A549 (cell line): ENCODE results near the gene CCSER1. TPM values are rescaled to one million over a fixed set of nuclear protein-coding genes. Genes with fewer than 3 reads are reported as not detected.

Experiments used
- ATAC-seq, 2 experiments: fragments of 200-7000 bp in 1 of 2; fragments of >200 bp in 1 of 2; cut with Nextera tagmentation in 1 of 2; cut with Tn5 transposase in 1 of 2; 3 replicates each; pipeline versions ENCODE4 v1.8.0 to v1.9.1; 2018 to 2020; ENCODE audit warnings: mild to moderate bottlenecking in 1 of 2, moderate library complexity in 1 of 2
- CTCF ChIA-PET: fragments of 300-600 bp; sonication (Branson Sonifier 250); formaldehyde crosslinking; extraction: SDS; loops from one replicate; lab custom pipeline; 2021; ENCODE audit warnings: antibody characterized with exemption, inconsistent platforms; lab: Yijun Ruan, JAX
- POLR2A ChIA-PET: fragments of 350-600 bp; formaldehyde crosslinking; extraction: SDS; loops from one replicate; lab custom pipeline; 2021; ENCODE audit warnings: antibody characterized with exemption, inconsistent platforms; lab: Yijun Ruan, JAX
- DNase-seq, 2 experiments: peaks; one replicate each; pipeline versions ENCODE4 v3.0.0 to v3.0.0-alpha.2; 2011 to 2016; ENCODE audit warnings: low read depth in 1 of 2, low spot score in 1 of 2
- FAIRE-seq: peaks from 2 replicates; lab custom pipeline; 2011; peaks lifted over from hg19 to GRCh38; lab: Jason Lieb, UNC
- H3K27ac ChIP-seq, 2 experiments: fragments of >200 bp; sonication (Bioruptor Twin); formaldehyde crosslinking; 3 replicates each; pipeline ENCODE4 v1.5.1; 2016 to 2017
- H3K4me1 ChIP-seq: fragments of >200 bp; sonication (Bioruptor Twin); formaldehyde crosslinking; 3 replicates; pipeline ENCODE4 v1.6.1; 2016
- H3K4me2 ChIP-seq: fragments of >200 bp; sonication (Bioruptor Twin); formaldehyde crosslinking; 3 replicates; pipeline ENCODE4 v1.6.1; 2016
- H3K4me3 ChIP-seq: fragments of >200 bp; sonication (Bioruptor Twin); formaldehyde crosslinking; 3 replicates; pipeline ENCODE4 v1.5.1; 2016
- H3K9me3 ChIP-seq: fragments of >200 bp; sonication (Bioruptor Twin); formaldehyde crosslinking; 3 replicates; pipeline ENCODE4 v1.6.1; 2016
- BCL3 ChIP-seq: fragments of >200 bp; sonication (Bioruptor Twin); formaldehyde crosslinking; IDR thresholded peaks from 3 replicates; pipeline ENCODE4 v1.6.1; 2016
- BHLHE40 ChIP-seq: IDR thresholded peaks from 2 replicates; pipeline ENCODE4 v1.6.1; 2012; ENCODE audit warnings: low read depth, low read length, inconsistent platforms
- CBX2 ChIP-seq: fragments of 200-600 bp; sonication (generic); IDR thresholded peaks from 2 replicates; pipeline ENCODE4 v1.6.1; 2016; ENCODE audit warnings: low read depth, mild to moderate bottlenecking, borderline replicate concordance
- CBX8 ChIP-seq: fragments of 200-600 bp; sonication (generic); IDR thresholded peaks from 2 replicates; pipeline ENCODE4 v1.6.1; 2016
- CEBPB ChIP-seq, 2 experiments: fragments of >200 bp in 1 of 2; sonication (Bioruptor Twin) in 1 of 2; formaldehyde crosslinking in 1 of 2; IDR thresholded peaks; 2 replicates each; pipeline ENCODE4 v1.6.1; 2012 to 2016
- EHF ChIP-seq: fragments of 250-450 bp; sonication (Bioruptor Pico); IDR thresholded peaks from 2 replicates; pipeline ENCODE4 v1.5.0; 2020; ENCODE audit warnings: mild to moderate bottlenecking
- EP300 ChIP-seq, 2 experiments: fragments of >200 bp; sonication (Bioruptor Twin); formaldehyde crosslinking; IDR thresholded peaks; 2 replicates in 1 of 2; 3 replicates in 1 of 2; pipeline ENCODE4 v1.6.1; 2016 to 2017
- ESRRA ChIP-seq: fragments of 150-350 bp; IDR thresholded peaks from 2 replicates; pipeline ENCODE4 v1.6.1; 2014; ENCODE audit warnings: mild to moderate bottlenecking, low read length, borderline replicate concordance
- FOSB ChIP-seq: fragments of 250-450 bp; sonication (Bioruptor Pico); IDR thresholded peaks from 2 replicates; pipeline ENCODE4 v1.5.0; 2020; ENCODE audit warnings: mild to moderate bottlenecking, moderate library complexity
- FOSL2 ChIP-seq, 2 experiments: fragments of 450-650 bp in 1 of 2; fragments of >200 bp in 1 of 2; sonication (Bioruptor Twin) in 1 of 2; formaldehyde crosslinking; IDR thresholded peaks; 2 replicates each; pipeline versions ENCODE4 v1.5.0 to v1.6.1; 2016 to 2020; ENCODE audit warnings: mild to moderate bottlenecking in 1 of 2, moderate library complexity in 1 of 2
- FOXS1 ChIP-seq: fragments of 250-450 bp; sonication (Bioruptor Pico); IDR thresholded peaks from 2 replicates; pipeline ENCODE4 v1.5.0; 2020; ENCODE audit warnings: mild to moderate bottlenecking, moderate library complexity
- GATA3 ChIP-seq: IDR thresholded peaks from 2 replicates; pipeline ENCODE4 v1.6.1; 2012; ENCODE audit warnings: borderline replicate concordance
- HDAC2 ChIP-seq: fragments of 200-600 bp; sonication (generic); IDR thresholded peaks from 2 replicates; pipeline ENCODE4 v1.6.1; 2016
- HOXB13 ChIP-seq: fragments of 250-450 bp; sonication (Bioruptor Pico); IDR thresholded peaks from 2 replicates; pipeline ENCODE4 v1.5.0; 2020; ENCODE audit warnings: low read depth, mild to moderate bottlenecking, moderate library complexity
- HOXB5 ChIP-seq: fragments of 250-450 bp; sonication (Bioruptor Pico); IDR thresholded peaks from 2 replicates; pipeline ENCODE4 v1.5.0; 2020; ENCODE audit warnings: mild to moderate bottlenecking, moderate library complexity
- JUN ChIP-seq, 2 experiments: fragments of >200 bp; sonication (Bioruptor Twin); formaldehyde crosslinking; IDR thresholded peaks; 2 replicates in 1 of 2; 3 replicates in 1 of 2; pipeline ENCODE4 v1.6.1; 2016 to 2017
- JUNB ChIP-seq: fragments of >200 bp; sonication (Bioruptor Twin); formaldehyde crosslinking; IDR thresholded peaks from 2 replicates; pipeline ENCODE4 v1.6.1; 2016
- KDM1A ChIP-seq: fragments of 200-600 bp; sonication (generic); IDR thresholded peaks from 2 replicates; pipeline ENCODE4 v1.6.1; 2016; ENCODE audit warnings: low read depth, mild to moderate bottlenecking
- MYC ChIP-seq: IDR thresholded peaks from 2 replicates; pipeline ENCODE4 v1.6.1; 2012; ENCODE audit warnings: mild to moderate bottlenecking, inconsistent platforms, low read length, improper control_type of control experiment, borderline replicate concordance
- NFE2L2 ChIP-seq: fragments of 150-350 bp; conservative IDR thresholded peaks from 2 replicates; pipeline ENCODE4 v1.6.1; 2014; ENCODE audit warnings: low read length
- NPAS2 ChIP-seq: fragments of 250-450 bp; sonication (Bioruptor Pico); IDR thresholded peaks from 2 replicates; pipeline ENCODE4 v1.8.0; 2022; ENCODE audit warnings: mild to moderate bottlenecking, moderate library complexity, borderline replicate concordance
- NR3C1 ChIP-seq: fragments of >200 bp; sonication (Bioruptor Twin); formaldehyde crosslinking; IDR thresholded peaks from 3 replicates; pipeline ENCODE4 v1.6.1; 2017
- POLR2A ChIP-seq: IDR thresholded peaks from 2 replicates; pipeline ENCODE4 v1.6.1; 2012; ENCODE audit warnings: mild to moderate bottlenecking, low read length
- POLR2AphosphoS2 ChIP-seq: conservative IDR thresholded peaks from 2 replicates; pipeline ENCODE4 v1.6.1; 2012; ENCODE audit warnings: low read length, improper control_type of control experiment, inconsistent platforms
- RAD21 ChIP-seq, 2 experiments: fragments of >200 bp in 1 of 2; sonication (Bioruptor Twin) in 1 of 2; formaldehyde crosslinking in 1 of 2; IDR thresholded peaks in 1 of 2; conservative IDR thresholded peaks in 1 of 2; 2 replicates in 1 of 2; 3 replicates in 1 of 2; pipeline ENCODE4 v1.6.1; 2012 to 2018; ENCODE audit warnings: inconsistent platforms in 1 of 2
- RCOR1 ChIP-seq: fragments of 150-350 bp; IDR thresholded peaks from 2 replicates; pipeline ENCODE4 v1.6.1; 2014; ENCODE audit warnings: antibody characterized with exemption, low read length, low read depth
- RNF2 ChIP-seq: fragments of 200-600 bp; sonication (generic); IDR thresholded peaks from 2 replicates; pipeline ENCODE4 v1.6.1; 2016; ENCODE audit warnings: low read depth, mild to moderate bottlenecking, antibody characterized with exemption, moderate library complexity, borderline replicate concordance
- SMC3 ChIP-seq: fragments of >200 bp; sonication (Bioruptor Twin); formaldehyde crosslinking; IDR thresholded peaks from 3 replicates; pipeline ENCODE4 v1.6.1; 2018; ENCODE audit warnings: inconsistent platforms
- TFCP2L1 ChIP-seq: fragments of 250-450 bp; sonication (Bioruptor Pico); IDR thresholded peaks from 2 replicates; pipeline ENCODE4 v1.5.0; 2021; ENCODE audit warnings: mild to moderate bottlenecking
- TP53 ChIP-seq: fragments of 250-450 bp; sonication (Bioruptor Pico); IDR thresholded peaks from 2 replicates; pipeline ENCODE4 v1.5.0; 2021; ENCODE audit warnings: mild to moderate bottlenecking, moderate library complexity
- USF2 ChIP-seq: fragments of 450-650 bp; IDR thresholded peaks from 2 replicates; pipeline ENCODE4 v1.6.1; 2014; ENCODE audit warnings: antibody characterized with exemption
- WGBS: methylation state at CpG from one replicate; pipeline ENCODE4 v1.1.6; 2017; ENCODE audit errors: missing lambda C conversion rate; 5-methylcytosine and 5-hydroxymethylcytosine counted together
- polyA plus RNA-seq, 4 experiments: library from polyadenylated mRNA; depleted of rRNA in 3 of 4; stranded (reverse); fragments of >200 nt; fragmentation: RNase III in 1 of 4; extraction: RNeasy Plus Mini Kit Qiagen cat#74134 plus additional on column Dnase treatment in 1 of 4; gene quantifications; 2 replicates in 3 of 4; 3 replicates in 1 of 4; pipeline ENCODE4 v1.2.3, GENCODE V29; 2011 to 2017
- TF ChIP-seq, protein P1 (sequence below): IDR thresholded peaks from 2 replicates; pipeline ENCODE4 v1.6.1; 2012

The CCSER1 gene
- polyA plus RNA-seq, 2 of the 4 experiments (the other 2 are of a cell fraction) = 0.06 TPM; not detected in 1

DNA sequence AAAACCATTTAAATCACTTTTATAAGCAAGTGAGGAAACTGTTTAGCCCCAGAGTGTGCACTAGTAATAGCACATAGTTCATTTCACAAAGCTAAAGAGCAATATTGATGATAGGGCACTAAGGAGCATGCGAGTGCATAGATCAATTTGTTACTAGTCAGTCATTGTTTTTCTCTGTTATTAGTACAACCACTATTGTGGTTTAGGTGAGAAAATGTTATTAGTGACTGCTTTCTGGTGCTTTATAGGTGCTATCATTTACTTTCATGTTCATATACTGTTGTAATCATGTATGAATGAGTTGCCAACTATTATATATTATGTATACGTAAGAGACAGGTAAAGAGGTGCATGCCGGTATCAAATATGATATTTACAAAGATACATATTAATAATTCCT, 113.8 kb downstream of the CCSER1 start:
- FAIRE-seq (no peak), ATAC-seq (no peak)
- CTCF ChIA-PET = no interaction called here
- no peak overlapping the region for H3K27ac ChIP-seq
- TF ChIP-seq BCL3 (no peak), JUNB (no peak), MYC (no peak), CBX2 (no peak), EHF (CRISPR knock-in tag) (no peak), RCOR1 (no peak), CEBPB (IDR thresholded peaks at IDR 0.05) (no peak), HDAC2 (no peak), JUN (IDR thresholded peaks at IDR 0.05) (no peak), HOXB13 (no peak), TFCP2L1 (CRISPR knock-in tag) (no peak), RNF2 (no peak), FOSB (CRISPR knock-in tag) (no peak), NPAS2 (CRISPR knock-in tag) (no peak), POLR2A (no peak)
- TF ChIP-seq, all 56 proteins: peak for 0
- DNase-seq = no peak
- Histone ChIP-seq H3K4me2 (no peak overlapping the region), H3K4me1 (no peaks in the 10 kb centered on the region), H3K9me3 (no peaks in the 10 kb centered on the region), H3K4me3 (no peak overlapping the region)
- WGBS = 57% methylated on average over 3 of the region's 3 CpGs
- POLR2A ChIA-PET = no interaction called here

- FAIRE-seq (no peak), DNase-seq (no peak), ATAC-seq (no peak)
- Histone ChIP-seq H3K4me2 (no peak overlapping the region), H3K4me3 (no peak overlapping the region), H3K4me1 (no peaks in the 10 kb centered on the region), H3K27ac (no peak overlapping the region), H3K9me3 (no peaks in the 10 kb centered on the region)
- POLR2A ChIA-PET = no interaction called here
- CTCF ChIA-PET = no interaction called here
- no peak for TF ChIP-seq NR3C1
- TF ChIP-seq, protein P1, sequence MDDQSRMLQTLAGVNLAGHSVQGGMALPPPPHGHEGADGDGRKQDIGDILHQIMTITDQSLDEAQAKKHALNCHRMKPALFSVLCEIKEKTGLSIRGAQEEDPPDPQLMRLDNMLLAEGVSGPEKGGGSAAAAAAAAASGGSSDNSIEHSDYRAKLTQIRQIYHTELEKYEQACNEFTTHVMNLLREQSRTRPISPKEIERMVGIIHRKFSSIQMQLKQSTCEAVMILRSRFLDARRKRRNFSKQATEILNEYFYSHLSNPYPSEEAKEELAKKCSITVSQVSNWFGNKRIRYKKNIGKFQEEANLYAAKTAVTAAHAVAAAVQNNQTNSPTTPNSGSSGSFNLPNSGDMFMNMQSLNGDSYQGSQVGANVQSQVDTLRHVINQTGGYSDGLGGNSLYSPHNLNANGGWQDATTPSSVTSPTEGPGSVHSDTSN = no peak
- TF ChIP-seq HOXB5 (CRISPR knock-in tag) = no peak
- no peak for TF ChIP-seq POLR2AphosphoS2
- TF ChIP-seq HDAC2 = no peak
- TF ChIP-seq GATA3 = no peak
- no peak for TF ChIP-seq FOSL2 (IDR thresholded peaks at IDR 0.05)
- no peak for TF ChIP-seq FOSL2 (CRISPR knock-in tag; IDR thresholded peaks at IDR 0.05)
- no peak for TF ChIP-seq RAD21 (conservative IDR thresholded peaks at IDR 0.05 in 1 of 2, IDR thresholded peaks at IDR 0.05 in 1 of 2)
- no peak for TF ChIP-seq FOXS1 (CRISPR knock-in tag)
- no peak for TF ChIP-seq ESRRA
- no peak for TF ChIP-seq SMC3
- WGBS = 3% methylated on average over 1 of the region's 1 CpG
These were observed 118.6 kb downstream of the CCSER1 start for GRCh38 chr4:90245837-90246236.

DNA sequence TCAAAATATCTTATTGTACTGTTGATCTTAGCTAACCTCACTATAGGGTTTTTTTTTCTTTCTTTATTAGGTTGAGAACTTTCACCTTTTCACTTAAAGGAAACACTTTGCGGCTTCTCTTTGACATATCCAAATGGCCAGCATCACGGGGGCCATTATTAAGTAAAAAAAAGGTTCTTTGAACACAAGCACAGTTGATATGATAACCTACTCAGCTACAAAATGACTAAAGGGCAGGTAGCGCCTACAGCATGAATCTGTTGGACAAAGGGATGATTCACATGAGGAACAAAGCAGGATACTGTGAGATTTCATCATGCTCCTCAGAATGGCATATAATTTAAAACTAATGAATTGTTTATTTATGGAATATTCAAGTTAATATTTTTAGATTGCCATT, 119.6 kb downstream of the CCSER1 start:
- ChIA-PET POLR2A (no interaction called here), CTCF (no interaction called here)
- no peaks in the 10 kb centered on the region for H3K9me3 ChIP-seq
- FAIRE-seq (no peak), DNase-seq (no peak), ATAC-seq (no peak)
- no peak overlapping the region for H3K4me3 ChIP-seq
- no peak for TF ChIP-seq TP53
- TF ChIP-seq HDAC2 = no peak
- TF ChIP-seq, protein P1 = no peak
- no peak for TF ChIP-seq CBX8
- TF ChIP-seq SMC3 = no peak
- no peak for TF ChIP-seq JUN (IDR thresholded peaks at IDR 0.05)
- TF ChIP-seq TFCP2L1 (CRISPR knock-in tag) = no peak
- TF ChIP-seq KDM1A = no peak
- TF ChIP-seq POLR2AphosphoS2 = no peak
- no peak for TF ChIP-seq MYC
- TF ChIP-seq EP300 (IDR thresholded peaks at IDR 0.05) = no peak
- TF ChIP-seq FOSL2 (IDR thresholded peaks at IDR 0.05) = no peak
- no peak for TF ChIP-seq FOSL2 (CRISPR knock-in tag; IDR thresholded peaks at IDR 0.05)
- TF ChIP-seq NFE2L2 = no peak
- TF ChIP-seq USF2 = no peak
- TF ChIP-seq BCL3 = no peak
- TF ChIP-seq BHLHE40 = no peak
- no peak for TF ChIP-seq RNF2
- no peak overlapping the region for H3K4me2 ChIP-seq
- H3K4me1 ChIP-seq = no peaks in the 10 kb centered on the region
- WGBS = 15% methylated on average over 3 of the region's 3 CpGs
- no peak overlapping the region for H3K27ac ChIP-seq
